Measurements from ENCODE around the gene CDKAL1. TPM values are rescaled to one million over a fixed set of nuclear protein-coding genes. Genes with fewer than 3 reads are reported as not detected.

CDKAL1 gene
- total and polyA plus RNA-seq, 2 of the 13 experiments (the other 11 are each of a cell fraction or from before 2014, with no cell fraction given): 9.5 to 27.7 TPM

DNA sequence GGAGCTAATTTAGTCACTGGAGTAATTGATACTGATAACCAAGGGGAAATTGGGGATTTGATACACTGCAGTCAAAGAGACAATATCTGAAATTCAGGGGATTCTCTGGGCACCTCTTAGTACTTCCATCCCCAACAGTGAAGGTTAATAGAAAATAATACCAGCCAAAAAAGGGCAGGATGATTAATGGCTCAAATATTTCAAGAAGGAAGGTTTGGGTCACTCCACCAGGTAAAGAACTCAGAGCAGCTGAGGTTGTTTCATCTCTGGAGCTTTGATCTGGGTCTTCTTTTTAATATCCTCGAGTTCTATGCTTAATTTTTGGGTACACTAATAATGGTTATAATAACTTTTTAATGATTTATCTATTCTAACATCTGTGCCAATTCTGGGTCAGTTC is 70.8 kb downstream of the CDKAL1 start:
- WGBS (ENCODE audit: low lambda C conversion rate): 79% methylated on average over 1 of the region's 1 CpG
- FAIRE-seq (no peak), ATAC-seq (no peak), DNase-seq (ENCODE audit: low spot score) (no peak)
- Histone ChIP-seq H3K27ac (ENCODE audit: extremely low read length, insufficient read depth, low read length) (no peak overlapping the region), H4K20me1 (ENCODE audit: insufficient read depth, low read length) (no peaks in the 10 kb centered on the region), H3K4me1 (ENCODE audit: insufficient read depth, low read length) (no peaks in the 10 kb centered on the region), H3K4me2 (ENCODE audit: low read depth, low read length) (no peak overlapping the region), H3K27me3 (ENCODE audit: control insufficient read depth in 1 of 2, insufficient read depth in 2 of 2, low read length in 2 of 2) (no peaks in the 10 kb centered on the region), H3K36me3 (replicated peaks in 1 of 2; ENCODE audit: control insufficient read depth in 1 of 2, insufficient read depth in 2 of 2, low read length in 2 of 2) (no peaks in the 10 kb centered on the region), H3K4me3 (replicated peaks in 1 of 3; ENCODE audit: insufficient read depth in 1 of 3, low read depth in 2 of 3, low read length in 3 of 3) (no peak overlapping the region), H2AFZ (ENCODE audit: low read length) (no peak overlapping the region), H3K9me3 (ENCODE audit: low read length) (no peaks in the 10 kb centered on the region), H3K79me2 (ENCODE audit: insufficient read depth, low read length) (no peaks in the 10 kb centered on the region), H3K9ac (ENCODE audit: insufficient read depth, low read depth, low read length) (no peak overlapping the region)
- TF ChIP-seq ZNF30 (CRISPR knock-in tag; IDR thresholded peaks at IDR 0.05) (no peak), RXRB (CRISPR knock-in tag; IDR thresholded peaks at IDR 0.05; ENCODE audit: borderline replicate concordance) (no peak), SALL2 (CRISPR knock-in tag; IDR thresholded peaks at IDR 0.05) (no peak), RXRA (CRISPR knock-in tag; IDR thresholded peaks at IDR 0.05) (no peak), ZNF816 (CRISPR knock-in tag; IDR thresholded peaks at IDR 0.05; ENCODE audit: borderline replicate concordance) (no peak), ZNF616 (CRISPR knock-in tag; IDR thresholded peaks at IDR 0.05; ENCODE audit: low read depth) (no peak), RAD21 (CRISPR knock-in tag; IDR thresholded peaks at IDR 0.05) (no peak), CCDC6 (CRISPR knock-in tag; IDR thresholded peaks at IDR 0.05) (no peak), GABPA (IDR thresholded peaks at IDR 0.05; ENCODE audit: low read depth, low read length) (no peak), GABPA (CRISPR knock-in tag; IDR thresholded peaks at IDR 0.05; ENCODE audit: low read depth) (no peak), ZMYM2 (CRISPR knock-in tag; IDR thresholded peaks at IDR 0.05) (no peak), TRIM24 (CRISPR knock-in tag; IDR thresholded peaks at IDR 0.05) (no peak), GPN1 (CRISPR knock-in tag; IDR thresholded peaks at IDR 0.05; ENCODE audit: borderline replicate concordance) (no peak), KLF9 (CRISPR knock-in tag; IDR thresholded peaks at IDR 0.05; ENCODE audit: low read depth) (no peak), MIER3 (CRISPR knock-in tag; IDR thresholded peaks at IDR 0.05; ENCODE audit: borderline replicate concordance) (no peak)
- TF ChIP-seq, protein P1, sequence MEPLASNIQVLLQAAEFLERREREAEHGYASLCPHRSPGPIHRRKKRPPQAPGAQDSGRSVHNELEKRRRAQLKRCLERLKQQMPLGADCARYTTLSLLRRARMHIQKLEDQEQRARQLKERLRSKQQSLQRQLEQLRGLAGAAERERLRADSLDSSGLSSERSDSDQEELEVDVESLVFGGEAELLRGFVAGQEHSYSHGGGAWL (CRISPR knock-in tag; IDR thresholded peaks at IDR 0.05): no peak
- TF ChIP-seq, protein P2, sequence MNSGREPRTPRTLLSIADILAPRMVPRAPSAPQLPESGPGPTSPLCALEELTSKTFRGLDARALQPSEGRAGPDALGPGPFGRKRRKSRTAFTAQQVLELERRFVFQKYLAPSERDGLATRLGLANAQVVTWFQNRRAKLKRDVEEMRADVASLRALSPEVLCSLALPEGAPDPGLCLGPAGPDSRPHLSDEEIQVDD (CRISPR knock-in tag; IDR thresholded peaks at IDR 0.05; ENCODE audit: borderline replicate concordance): no peak
- POLR2A ChIA-PET: no interaction called here
- intact Hi-C loops (cut with micrococcal nuclease; ENCODE audit: unreplicated experiment) (no loop called here), in situ Hi-C loops (cut with HindIII; ENCODE audit: extremely low pct_ligation_motif_present, low pct_unique_long_range_greater_than_20kb) (no loop called here)
- CTCF ChIA-PET (ENCODE audit: low intra/inter-chr PET ratio, low total read pairs): no interaction called here
- no TSS peak for BruUV-seq (replicated peaks)
